GM12873 (cell line): ENCODE data around the gene ADGRA1.

Source experiments
- CTCF ChIP-seq: IDR thresholded peaks from 2 replicates; pipeline ENCODE4 v1.5.1; 2012; ENCODE audit warnings: low read depth, mild to moderate bottlenecking, moderate library complexity, low read length, control low read depth; ENCODE audit not compliant: insufficient read depth; ENCODE audit errors: missing control alignments

ADGRA1 gene

DNA sequence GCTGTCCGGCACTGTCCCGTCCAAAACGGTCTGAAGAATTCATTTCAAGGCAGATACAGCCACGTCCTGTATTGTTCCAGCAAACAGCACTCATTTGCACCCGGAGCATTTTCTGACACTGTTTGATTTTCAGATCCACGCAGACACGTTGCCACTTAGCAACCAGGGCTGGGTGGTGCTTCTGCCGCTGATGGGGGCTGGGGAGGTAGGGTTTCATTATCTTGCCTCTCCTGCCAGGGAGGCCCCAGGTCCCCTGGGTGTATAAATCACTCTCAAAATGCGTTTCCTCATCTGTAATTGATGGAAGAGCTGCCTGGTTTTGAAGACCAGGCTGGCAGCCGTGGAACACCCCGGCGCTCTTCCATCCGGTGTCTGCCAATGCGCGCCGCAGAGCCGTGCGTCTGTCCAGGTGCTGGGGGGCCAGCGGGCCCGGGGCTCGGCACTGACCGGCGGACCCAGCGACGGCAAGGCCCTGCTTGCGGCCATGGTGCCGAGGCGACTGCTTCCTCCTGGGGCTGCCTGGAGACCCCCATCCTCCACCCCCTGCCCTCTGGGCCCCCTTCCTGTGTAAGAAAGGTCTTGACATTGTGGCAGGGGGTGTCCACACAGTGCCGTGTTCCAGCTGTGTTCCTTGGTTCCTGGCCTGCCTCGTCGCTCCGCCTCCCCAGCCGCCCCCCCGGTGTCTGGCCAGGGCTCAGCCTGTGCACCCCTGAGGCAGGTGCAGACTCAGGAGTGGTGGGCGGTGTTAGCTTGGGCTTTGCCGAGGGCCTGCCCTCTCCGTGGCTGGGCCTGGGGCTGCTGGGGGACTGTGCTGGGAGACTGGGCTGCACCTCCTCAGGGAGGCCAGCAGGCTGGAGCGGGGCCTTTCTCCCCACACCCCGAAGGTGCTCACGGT lies 16.6 kb downstream of the ADGRA1 start:
- no peak for TF ChIP-seq CTCF

- no peak for TF ChIP-seq CTCF
These were observed 17.4 kb downstream of the ADGRA1 start for GRCh38 chr10:133104963-133105640.

GRCh38 chr10:133105686-133106390 lies 18.1 kb downstream of the ADGRA1 start:
- no peak for TF ChIP-seq CTCF

DNA sequence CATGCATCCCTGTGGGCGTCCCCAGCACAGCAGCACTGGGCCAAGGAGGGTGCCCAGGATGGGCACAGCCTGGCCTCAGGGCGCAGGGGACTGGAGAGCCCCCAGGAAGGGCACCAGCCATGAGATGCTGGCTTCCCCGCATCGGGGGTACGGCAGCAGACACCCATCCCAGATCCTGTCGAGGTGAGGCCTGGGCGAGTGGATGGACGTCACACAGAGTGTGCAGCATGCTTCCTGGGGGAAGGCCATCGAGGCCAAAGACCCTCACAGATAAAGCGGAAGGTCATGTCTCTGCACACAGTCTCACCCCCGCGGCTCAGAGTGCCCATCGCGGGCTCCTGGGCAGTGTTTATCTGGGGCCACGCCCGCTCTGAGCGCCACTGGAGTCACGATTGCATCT lies 18.8 kb downstream of the ADGRA1 start:
- TF ChIP-seq CTCF, result no peak

DNA sequence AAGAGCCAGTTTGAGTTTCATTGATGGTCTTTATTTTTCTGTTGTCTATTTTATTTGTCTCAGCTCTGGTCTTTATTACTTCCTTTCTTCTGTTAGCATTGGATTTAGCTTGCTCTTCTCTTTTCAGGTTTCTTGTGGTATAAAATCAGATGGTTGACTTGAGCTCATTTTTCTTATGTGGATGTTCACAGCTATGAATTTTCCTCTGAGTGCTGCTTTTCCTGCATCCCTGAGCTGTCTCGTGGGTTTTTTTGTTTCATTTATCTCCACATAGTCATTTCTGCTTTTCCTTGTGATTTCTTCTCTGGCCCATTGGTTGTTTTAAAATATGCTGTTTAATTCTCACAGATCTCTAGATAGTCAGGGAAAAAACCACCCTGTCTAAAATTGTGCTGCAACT lies 19.7 kb downstream of the ADGRA1 start:
- TF ChIP-seq CTCF, result no peak

DNA sequence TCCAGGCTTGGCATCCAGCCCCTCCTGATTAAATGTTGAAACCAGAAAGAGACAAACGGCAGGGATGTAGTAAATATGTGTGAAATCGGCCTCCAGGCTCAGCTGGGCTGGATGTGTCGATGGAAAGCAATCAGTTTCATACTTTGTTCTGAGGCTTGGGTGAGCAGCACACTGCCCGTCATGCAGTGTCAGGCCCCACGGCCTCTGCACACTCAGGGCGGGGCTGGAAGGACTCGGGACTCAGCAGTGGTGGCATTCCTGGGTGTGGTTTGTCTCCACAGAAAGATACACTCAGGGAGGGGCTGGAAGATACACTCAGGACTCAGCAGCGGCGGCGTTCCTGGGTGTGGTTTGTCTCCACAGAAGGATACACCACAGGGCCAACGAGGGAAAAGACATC lies 22.0 kb downstream of the ADGRA1 start:
- TF ChIP-seq CTCF, result no peak

DNA sequence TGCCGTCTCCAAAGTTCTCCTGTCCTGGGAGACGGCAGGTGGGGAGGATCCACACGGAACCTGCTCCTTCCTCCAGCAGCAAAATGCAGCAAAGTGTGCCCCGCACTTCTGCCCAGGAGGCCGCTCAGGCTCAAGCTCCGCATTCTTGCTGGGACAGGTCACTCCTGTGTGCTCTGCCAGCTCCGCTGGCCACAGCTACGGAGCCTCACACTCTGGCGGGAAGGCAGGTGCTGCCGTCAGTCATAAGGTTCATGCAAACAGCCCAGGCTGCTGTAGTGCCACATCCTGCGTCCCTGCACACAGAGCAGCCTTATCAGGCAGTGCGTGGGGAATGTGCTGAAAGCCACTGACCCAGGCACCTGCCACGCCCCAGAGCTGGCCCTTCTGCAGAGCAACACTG lies 22.4 kb downstream of the ADGRA1 start:
- no peak for TF ChIP-seq CTCF
